Neural cell (in vitro differentiated cells): ENCODE results near the gene BEX2. TPM values are rescaled to one million over a fixed set of nuclear protein-coding genes. Genes with fewer than 3 reads are reported as not detected.

Source experiments
- H2AFZ ChIP-seq: fragments of 200-600, 300-800 bp; sonication (generic), shearing (Covaris generic); 2 replicates; pipeline ENCODE4 v1.6.0; 2014; ENCODE audit warnings: low read depth, mild to moderate bottlenecking, antibody characterized with exemption, low read length, moderate library complexity
- H3F3A ChIP-seq: fragments of 200-600 bp; shearing (Covaris generic); 2 replicates; pipeline ENCODE4 v1.6.1; 2016; ENCODE audit warnings: mild to moderate bottlenecking, moderate library complexity, mixed read lengths, antibody characterized with exemption, low read length; ENCODE audit not compliant: insufficient read depth, poor library complexity, severe bottlenecking
- H3K27ac ChIP-seq: fragments of 200-600, 300-800 bp; sonication (generic), shearing (Covaris generic); 2 replicates; pipeline ENCODE4 v1.5.1; 2014; ENCODE audit warnings: mild to moderate bottlenecking, low read length, moderate library complexity
- H3K27me3 ChIP-seq: fragments of 300-800, 200-600 bp; sonication (generic), shearing (Covaris generic); 2 replicates; pipeline ENCODE4 v1.6.0; 2014; ENCODE audit warnings: mild to moderate bottlenecking, low read depth, low read length, moderate library complexity; ENCODE audit not compliant: insufficient read depth
- H3K36me3 ChIP-seq: fragments of 300-800, 200-600 bp; sonication (generic), shearing (Covaris generic); 2 replicates; pipeline ENCODE4 v1.5.1; 2014; ENCODE audit warnings: mild to moderate bottlenecking, antibody characterized with exemption, low read length, moderate library complexity; ENCODE audit not compliant: insufficient read depth
- H3K4me2 ChIP-seq: fragments of 300-800, 200-600 bp; sonication (generic), shearing (Covaris generic); 2 replicates; pipeline ENCODE4 v1.6.0; 2014; ENCODE audit warnings: mild to moderate bottlenecking, low read length
- H3K4me3 ChIP-seq: fragments of 300-800, 200-600 bp; sonication (generic), shearing (Covaris generic); 2 replicates; pipeline ENCODE4 v1.5.1; 2014; ENCODE audit warnings: mild to moderate bottlenecking, low read length, moderate library complexity
- H3K79me2 ChIP-seq: fragments of 200-600 bp; shearing (Covaris generic); replicated peaks from 2 replicates; pipeline ENCODE4 v1.6.0; 2014; ENCODE audit warnings: mild to moderate bottlenecking, low read length, moderate library complexity; ENCODE audit not compliant: insufficient read depth
- H3K9ac ChIP-seq: fragments of 300-800, 200-600 bp; sonication (generic), shearing (Covaris generic); 2 replicates; pipeline ENCODE4 v1.6.1; 2016; ENCODE audit warnings: mild to moderate bottlenecking, low read length, mixed read lengths
- H3K9me2 ChIP-seq: fragments of 200-600 bp; shearing (Covaris generic); 2 replicates; pipeline ENCODE4 v1.6.1; 2016; ENCODE audit warnings: mild to moderate bottlenecking, low read length, mixed read lengths; ENCODE audit not compliant: insufficient read depth
- H3K9me3 ChIP-seq: fragments of 200-600, 300-800 bp; sonication (generic), shearing (Covaris generic); 2 replicates; pipeline ENCODE4 v1.6.1; 2016; ENCODE audit warnings: mild to moderate bottlenecking, mixed run types, low read length, moderate library complexity, mixed read lengths
- H4K20me1 ChIP-seq: fragments of 200-600 bp; shearing (Covaris generic); 2 replicates; pipeline ENCODE4 v1.6.1; 2016; ENCODE audit warnings: mild to moderate bottlenecking, mixed run types; ENCODE audit not compliant: insufficient read depth
- EP300 ChIP-seq: fragments of 450-650 bp; conservative IDR thresholded peaks from 2 replicates; pipeline ENCODE4 v1.6.1; 2014; ENCODE audit warnings: antibody characterized with exemption, mild to moderate bottlenecking, moderate library complexity; ENCODE audit not compliant: poor library complexity, severe bottlenecking
- EZH2 ChIP-seq: fragments of 200-600, 300-800 bp; shearing (Covaris generic), sonication (generic); IDR thresholded peaks from 2 replicates; pipeline ENCODE4 v1.6.1; 2014; ENCODE audit warnings: antibody characterized with exemption, low read length, borderline replicate concordance, mild to moderate bottlenecking; ENCODE audit not compliant: insufficient read depth, poor library complexity, severe bottlenecking
- MXI1 ChIP-seq: fragments of 450-650 bp; conservative IDR thresholded peaks from 2 replicates; pipeline ENCODE4 v1.6.1; 2014; ENCODE audit warnings: antibody characterized with exemption, mild to moderate bottlenecking; ENCODE audit not compliant: poor library complexity, severe bottlenecking
- POLR2AphosphoS5 ChIP-seq: IDR thresholded peaks from 2 replicates; pipeline ENCODE4 v1.6.1; 2012
- RAD21 ChIP-seq: fragments of 450-650 bp; conservative IDR thresholded peaks from 2 replicates; pipeline ENCODE4 v1.6.1; 2014; ENCODE audit warnings: antibody characterized with exemption, mild to moderate bottlenecking, moderate library complexity
- SMC3 ChIP-seq: fragments of 450-650 bp; conservative IDR thresholded peaks from 2 replicates; pipeline ENCODE4 v1.6.1; 2014; ENCODE audit warnings: antibody characterized with exemption, mild to moderate bottlenecking, moderate library complexity; ENCODE audit not compliant: poor library complexity
- TAF1 ChIP-seq: IDR thresholded peaks from 2 replicates; pipeline ENCODE4 v1.6.1; 2012; ENCODE audit warnings: low read depth
- polyA plus RNA-seq: library from polyadenylated mRNA; depleted of rRNA; stranded (reverse); fragments of >200 nt; gene quantifications from 2 replicates; pipeline ENCODE4 v1.2.3, GENCODE V29; 2014
- TF ChIP-seq, protein P1 (sequence below): fragments of 450-650 bp; IDR thresholded peaks from 2 replicates; pipeline ENCODE4 v1.5.1; 2014; ENCODE audit warnings: antibody characterized with exemption, mild to moderate bottlenecking, moderate library complexity; ENCODE audit not compliant: poor library complexity, severe bottlenecking
- TF ChIP-seq, protein P2 (sequence below): IDR thresholded peaks from 2 replicates; pipeline ENCODE4 v1.6.1; 2012; ENCODE audit warnings: borderline replicate concordance

The BEX2 gene
- polyA plus RNA-seq, 1 donor from 2014 or later: 631 TPM

DNA sequence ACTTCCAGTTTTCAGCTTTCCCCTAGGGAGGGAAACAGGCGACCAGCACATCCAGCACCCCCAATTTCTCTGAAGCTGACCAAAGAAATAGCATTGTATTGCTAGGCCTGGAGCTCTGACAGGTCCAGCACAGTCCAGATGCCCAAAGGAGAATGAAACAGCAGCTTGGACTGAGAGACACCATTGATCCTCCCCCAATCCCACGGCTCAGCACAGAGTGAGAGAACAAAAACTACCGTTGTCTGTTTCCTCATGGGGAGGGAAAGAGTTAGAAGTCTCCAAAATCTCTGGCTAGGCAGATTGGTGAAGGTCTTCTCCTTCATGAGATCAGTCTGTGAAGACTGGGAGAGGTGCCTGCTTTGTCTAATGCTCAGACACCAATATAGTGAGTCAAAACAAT is 27.9 kb upstream of the BEX2 start:
- Histone ChIP-seq H2AFZ (no peak overlapping the region), H3F3A (no peaks in the 10 kb centered on the region), H3K79me2 (no peaks in the 10 kb centered on the region), H4K20me1 (no peaks in the 10 kb centered on the region), H3K36me3 (no peaks in the 10 kb centered on the region), H3K9ac (no peak overlapping the region), H3K4me2 (no peak overlapping the region), H3K9me2 (no peaks in the 10 kb centered on the region), H3K27me3 (no peaks in the 10 kb centered on the region), H3K4me3 (no peak overlapping the region), H3K9me3 (no peaks in the 10 kb centered on the region), H3K27ac (no peak overlapping the region)
- TF ChIP-seq SMC3 (no peak), POLR2AphosphoS5 (no peak), MXI1 (no peak), RAD21 (no peak), EP300 (no peak), TAF1 (no peak)

DNA sequence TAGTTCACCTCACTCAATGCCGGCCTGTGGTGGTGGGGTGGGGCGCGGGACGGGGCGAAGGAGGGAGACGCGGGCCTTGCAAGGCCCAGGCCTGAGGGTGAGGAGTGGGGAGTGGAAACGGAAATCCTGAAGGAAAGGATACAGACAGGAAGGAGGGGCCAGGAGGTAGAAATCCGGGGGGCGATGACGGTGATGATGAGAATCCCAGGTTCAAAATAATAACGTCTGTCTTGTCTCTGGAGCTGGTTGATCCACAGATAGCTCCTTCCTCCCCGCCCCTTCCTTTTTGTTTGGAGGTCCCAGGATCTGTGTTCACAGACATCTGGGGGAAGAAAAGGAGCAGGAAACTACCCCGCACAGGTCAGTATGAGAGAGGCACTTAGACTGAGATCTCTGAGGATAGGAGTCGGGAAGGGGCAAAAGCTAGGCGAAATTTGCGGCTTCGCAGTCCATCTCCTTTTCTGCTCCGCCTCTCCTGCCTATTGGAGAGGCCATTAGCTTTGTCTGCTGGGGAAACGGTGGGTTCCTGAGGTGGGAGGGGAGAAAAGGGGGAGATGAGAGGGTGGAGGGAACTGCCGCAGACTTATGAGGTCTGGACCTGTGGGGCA is 20.0 kb upstream of the BEX2 start:
- no peaks in the 10 kb centered on the region for H4K20me1 ChIP-seq
- H3K9ac ChIP-seq: peak overlapping the region; percentile 74
- no peaks in the 10 kb centered on the region for H3K79me2 ChIP-seq
- H3K9me2 ChIP-seq: no peaks in the 10 kb centered on the region
- no peaks in the 10 kb centered on the region for H3K27me3 ChIP-seq
- H3K9me3 ChIP-seq: no peaks in the 10 kb centered on the region
- H3F3A ChIP-seq: no peaks in the 10 kb centered on the region
- no peak overlapping the region for H3K4me2 ChIP-seq
- H3K36me3 ChIP-seq: no peaks in the 10 kb centered on the region
- TF ChIP-seq EP300 (no peak), POLR2AphosphoS5 (no peak), SMC3 (no peak), EZH2 (no peak), MXI1 (no peak), TAF1 (peak; percentile 39)
- TF ChIP-seq, protein P1, sequence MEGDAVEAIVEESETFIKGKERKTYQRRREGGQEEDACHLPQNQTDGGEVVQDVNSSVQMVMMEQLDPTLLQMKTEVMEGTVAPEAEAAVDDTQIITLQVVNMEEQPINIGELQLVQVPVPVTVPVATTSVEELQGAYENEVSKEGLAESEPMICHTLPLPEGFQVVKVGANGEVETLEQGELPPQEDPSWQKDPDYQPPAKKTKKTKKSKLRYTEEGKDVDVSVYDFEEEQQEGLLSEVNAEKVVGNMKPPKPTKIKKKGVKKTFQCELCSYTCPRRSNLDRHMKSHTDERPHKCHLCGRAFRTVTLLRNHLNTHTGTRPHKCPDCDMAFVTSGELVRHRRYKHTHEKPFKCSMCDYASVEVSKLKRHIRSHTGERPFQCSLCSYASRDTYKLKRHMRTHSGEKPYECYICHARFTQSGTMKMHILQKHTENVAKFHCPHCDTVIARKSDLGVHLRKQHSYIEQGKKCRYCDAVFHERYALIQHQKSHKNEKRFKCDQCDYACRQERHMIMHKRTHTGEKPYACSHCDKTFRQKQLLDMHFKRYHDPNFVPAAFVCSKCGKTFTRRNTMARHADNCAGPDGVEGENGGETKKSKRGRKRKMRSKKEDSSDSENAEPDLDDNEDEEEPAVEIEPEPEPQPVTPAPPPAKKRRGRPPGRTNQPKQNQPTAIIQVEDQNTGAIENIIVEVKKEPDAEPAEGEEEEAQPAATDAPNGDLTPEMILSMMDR: no peak
- TF ChIP-seq, protein P2, sequence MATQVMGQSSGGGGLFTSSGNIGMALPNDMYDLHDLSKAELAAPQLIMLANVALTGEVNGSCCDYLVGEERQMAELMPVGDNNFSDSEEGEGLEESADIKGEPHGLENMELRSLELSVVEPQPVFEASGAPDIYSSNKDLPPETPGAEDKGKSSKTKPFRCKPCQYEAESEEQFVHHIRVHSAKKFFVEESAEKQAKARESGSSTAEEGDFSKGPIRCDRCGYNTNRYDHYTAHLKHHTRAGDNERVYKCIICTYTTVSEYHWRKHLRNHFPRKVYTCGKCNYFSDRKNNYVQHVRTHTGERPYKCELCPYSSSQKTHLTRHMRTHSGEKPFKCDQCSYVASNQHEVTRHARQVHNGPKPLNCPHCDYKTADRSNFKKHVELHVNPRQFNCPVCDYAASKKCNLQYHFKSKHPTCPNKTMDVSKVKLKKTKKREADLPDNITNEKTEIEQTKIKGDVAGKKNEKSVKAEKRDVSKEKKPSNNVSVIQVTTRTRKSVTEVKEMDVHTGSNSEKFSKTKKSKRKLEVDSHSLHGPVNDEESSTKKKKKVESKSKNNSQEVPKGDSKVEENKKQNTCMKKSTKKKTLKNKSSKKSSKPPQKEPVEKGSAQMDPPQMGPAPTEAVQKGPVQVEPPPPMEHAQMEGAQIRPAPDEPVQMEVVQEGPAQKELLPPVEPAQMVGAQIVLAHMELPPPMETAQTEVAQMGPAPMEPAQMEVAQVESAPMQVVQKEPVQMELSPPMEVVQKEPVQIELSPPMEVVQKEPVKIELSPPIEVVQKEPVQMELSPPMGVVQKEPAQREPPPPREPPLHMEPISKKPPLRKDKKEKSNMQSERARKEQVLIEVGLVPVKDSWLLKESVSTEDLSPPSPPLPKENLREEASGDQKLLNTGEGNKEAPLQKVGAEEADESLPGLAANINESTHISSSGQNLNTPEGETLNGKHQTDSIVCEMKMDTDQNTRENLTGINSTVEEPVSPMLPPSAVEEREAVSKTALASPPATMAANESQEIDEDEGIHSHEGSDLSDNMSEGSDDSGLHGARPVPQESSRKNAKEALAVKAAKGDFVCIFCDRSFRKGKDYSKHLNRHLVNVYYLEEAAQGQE: no peak
- peak overlapping the region; percentile 62 for H3K4me3 ChIP-seq
- H3K27ac ChIP-seq: peak overlapping the region; percentile 86
- no peak overlapping the region for H2AFZ ChIP-seq
